ENCODE results near the gene DPP10. TPM values are rescaled to one million over a fixed set of nuclear protein-coding genes. Genes with fewer than 3 reads are reported as not detected.

Gene DPP10
- total RNA-seq, 1 experiment from 2014 or later: not detected

DNA sequence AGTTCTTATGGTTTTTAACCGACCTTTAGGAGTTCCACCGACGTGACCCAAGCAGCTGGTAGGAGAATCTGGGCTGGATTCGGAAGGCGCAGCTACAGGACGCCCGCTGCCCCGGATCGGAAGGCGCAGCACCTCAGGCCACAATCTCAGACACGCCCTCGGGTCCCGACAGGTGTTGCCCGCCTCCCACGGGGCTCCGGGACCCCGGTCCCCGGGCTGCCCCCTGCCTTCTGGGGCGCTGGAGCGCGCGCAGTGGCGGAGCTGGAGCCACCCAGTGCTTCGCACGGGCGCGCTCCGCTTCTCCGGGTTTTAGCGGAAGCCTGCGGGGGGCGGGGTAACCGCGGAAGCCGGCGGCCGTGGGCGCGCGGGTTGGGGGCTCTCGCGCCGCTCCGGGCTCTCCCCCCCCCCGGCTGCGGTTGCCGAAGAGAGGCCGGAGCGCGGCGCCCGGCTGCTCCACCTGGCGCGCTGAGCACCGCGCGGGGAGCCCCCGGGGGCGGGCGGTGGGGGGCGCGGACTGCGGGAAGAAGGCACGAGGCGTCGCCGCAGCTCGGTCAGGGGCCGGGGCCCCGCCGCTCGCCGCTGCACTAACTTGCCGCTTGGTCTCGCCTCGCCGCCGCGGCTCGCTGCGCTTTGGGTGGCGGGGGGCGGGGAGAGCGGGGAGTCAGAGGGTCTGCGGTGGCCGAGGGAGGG, 718.8 kb downstream of the DPP10 start:
- intact Hi-C loops (cut with micrococcal nuclease; ENCODE audit: unreplicated experiment): no loop called here
- in situ Hi-C loops (cut with HindIII; ENCODE audit: low pct_unique_long_range_greater_than_20kb, low sequenced_read_pairs): no loop called here
- DNase-seq (ENCODE audit: low read depth, low spot score) (no peak), ATAC-seq (no peak)
- Histone ChIP-seq H3K4me1 (ENCODE audit: control insufficient read depth, insufficient read depth, low read length) (no peaks in the 10 kb centered on the region), H3K27me3 (ENCODE audit: control insufficient read depth, insufficient read depth, low read length) (no peaks in the 10 kb centered on the region), H3K36me3 (ENCODE audit: control insufficient read depth, insufficient read depth, low read length) (no peaks in the 10 kb centered on the region), H3K4me3 (ENCODE audit: low read depth in 2 of 2, low read length in 2 of 2) (no peak overlapping the region), H3K27ac (ENCODE audit: low read length) (no peak overlapping the region), H3K9me3 (ENCODE audit: control insufficient read depth, insufficient read depth, low read depth, low read length) (no peaks in the 10 kb centered on the region)
- TF ChIP-seq SIN3A (IDR thresholded peaks at IDR 0.05; ENCODE audit: borderline replicate concordance, insufficient read depth, low read depth, low read length): no peak
- TF ChIP-seq, protein P1, sequence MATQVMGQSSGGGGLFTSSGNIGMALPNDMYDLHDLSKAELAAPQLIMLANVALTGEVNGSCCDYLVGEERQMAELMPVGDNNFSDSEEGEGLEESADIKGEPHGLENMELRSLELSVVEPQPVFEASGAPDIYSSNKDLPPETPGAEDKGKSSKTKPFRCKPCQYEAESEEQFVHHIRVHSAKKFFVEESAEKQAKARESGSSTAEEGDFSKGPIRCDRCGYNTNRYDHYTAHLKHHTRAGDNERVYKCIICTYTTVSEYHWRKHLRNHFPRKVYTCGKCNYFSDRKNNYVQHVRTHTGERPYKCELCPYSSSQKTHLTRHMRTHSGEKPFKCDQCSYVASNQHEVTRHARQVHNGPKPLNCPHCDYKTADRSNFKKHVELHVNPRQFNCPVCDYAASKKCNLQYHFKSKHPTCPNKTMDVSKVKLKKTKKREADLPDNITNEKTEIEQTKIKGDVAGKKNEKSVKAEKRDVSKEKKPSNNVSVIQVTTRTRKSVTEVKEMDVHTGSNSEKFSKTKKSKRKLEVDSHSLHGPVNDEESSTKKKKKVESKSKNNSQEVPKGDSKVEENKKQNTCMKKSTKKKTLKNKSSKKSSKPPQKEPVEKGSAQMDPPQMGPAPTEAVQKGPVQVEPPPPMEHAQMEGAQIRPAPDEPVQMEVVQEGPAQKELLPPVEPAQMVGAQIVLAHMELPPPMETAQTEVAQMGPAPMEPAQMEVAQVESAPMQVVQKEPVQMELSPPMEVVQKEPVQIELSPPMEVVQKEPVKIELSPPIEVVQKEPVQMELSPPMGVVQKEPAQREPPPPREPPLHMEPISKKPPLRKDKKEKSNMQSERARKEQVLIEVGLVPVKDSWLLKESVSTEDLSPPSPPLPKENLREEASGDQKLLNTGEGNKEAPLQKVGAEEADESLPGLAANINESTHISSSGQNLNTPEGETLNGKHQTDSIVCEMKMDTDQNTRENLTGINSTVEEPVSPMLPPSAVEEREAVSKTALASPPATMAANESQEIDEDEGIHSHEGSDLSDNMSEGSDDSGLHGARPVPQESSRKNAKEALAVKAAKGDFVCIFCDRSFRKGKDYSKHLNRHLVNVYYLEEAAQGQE (IDR thresholded peaks at IDR 0.05; ENCODE audit: insufficient read depth in 1 of 2, low read depth in 2 of 2, low read length in 1 of 2): no peak
- TF ChIP-seq POLR2AphosphoS5 (IDR thresholded peaks at IDR 0.05; ENCODE audit: low read depth, low read length): no peak
- TF ChIP-seq, protein P2, sequence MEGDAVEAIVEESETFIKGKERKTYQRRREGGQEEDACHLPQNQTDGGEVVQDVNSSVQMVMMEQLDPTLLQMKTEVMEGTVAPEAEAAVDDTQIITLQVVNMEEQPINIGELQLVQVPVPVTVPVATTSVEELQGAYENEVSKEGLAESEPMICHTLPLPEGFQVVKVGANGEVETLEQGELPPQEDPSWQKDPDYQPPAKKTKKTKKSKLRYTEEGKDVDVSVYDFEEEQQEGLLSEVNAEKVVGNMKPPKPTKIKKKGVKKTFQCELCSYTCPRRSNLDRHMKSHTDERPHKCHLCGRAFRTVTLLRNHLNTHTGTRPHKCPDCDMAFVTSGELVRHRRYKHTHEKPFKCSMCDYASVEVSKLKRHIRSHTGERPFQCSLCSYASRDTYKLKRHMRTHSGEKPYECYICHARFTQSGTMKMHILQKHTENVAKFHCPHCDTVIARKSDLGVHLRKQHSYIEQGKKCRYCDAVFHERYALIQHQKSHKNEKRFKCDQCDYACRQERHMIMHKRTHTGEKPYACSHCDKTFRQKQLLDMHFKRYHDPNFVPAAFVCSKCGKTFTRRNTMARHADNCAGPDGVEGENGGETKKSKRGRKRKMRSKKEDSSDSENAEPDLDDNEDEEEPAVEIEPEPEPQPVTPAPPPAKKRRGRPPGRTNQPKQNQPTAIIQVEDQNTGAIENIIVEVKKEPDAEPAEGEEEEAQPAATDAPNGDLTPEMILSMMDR (IDR thresholded peaks at IDR 0.05): no peak
- TF ChIP-seq TCF7L2 (IDR thresholded peaks at IDR 0.05; ENCODE audit: low read depth, low read length): no peak
- no TSS peak for BruUV-seq (replicated peaks)
- POLR2A ChIA-PET: no interaction called here
- CTCF ChIA-PET: no interaction called here

DNA sequence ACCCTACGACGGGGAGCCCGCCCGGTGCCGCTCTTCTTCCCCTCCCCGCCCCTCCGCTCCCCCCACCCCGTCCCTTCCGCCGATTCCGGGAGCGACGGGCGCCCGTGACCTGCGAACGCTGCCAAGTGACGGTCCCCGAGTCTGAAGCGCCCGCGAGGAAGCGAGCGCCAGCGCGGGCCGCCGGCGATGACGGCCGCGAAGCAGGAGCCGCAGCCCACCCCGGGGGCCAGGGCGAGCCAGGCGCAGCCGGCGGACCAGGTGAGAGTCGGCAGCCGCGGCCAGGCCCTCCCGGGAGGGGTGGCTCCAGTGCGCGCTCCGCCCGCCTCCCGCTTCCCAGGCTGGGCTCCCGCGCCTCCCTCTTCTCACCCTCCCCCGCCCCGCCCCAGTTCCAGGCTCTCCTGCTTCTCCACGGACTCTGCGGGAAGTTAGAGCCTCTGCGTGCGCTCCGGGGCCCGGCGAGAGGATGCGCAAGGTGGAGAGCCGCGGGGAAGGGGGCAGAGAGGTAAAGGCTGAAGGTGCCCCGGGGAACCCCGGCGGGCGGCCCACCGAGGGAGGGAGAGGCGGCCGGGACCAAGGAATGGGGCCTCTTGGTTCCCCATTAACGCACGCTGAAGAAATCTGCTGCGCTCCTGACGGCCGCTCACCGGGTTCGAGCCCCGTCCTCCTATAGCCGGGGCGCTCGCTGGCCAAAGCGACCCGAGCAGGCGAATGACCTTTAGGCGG, 719.5 kb downstream of the DPP10 start:
- TF ChIP-seq SIN3A (IDR thresholded peaks at IDR 0.05; ENCODE audit: borderline replicate concordance, insufficient read depth, low read depth, low read length) (no peak), POLR2AphosphoS5 (IDR thresholded peaks at IDR 0.05; ENCODE audit: low read depth, low read length) (no peak), TCF7L2 (IDR thresholded peaks at IDR 0.05; ENCODE audit: low read depth, low read length) (no peak)
- TF ChIP-seq, protein P2 (IDR thresholded peaks at IDR 0.05): no peak
- TF ChIP-seq, protein P1 (IDR thresholded peaks at IDR 0.05; ENCODE audit: insufficient read depth in 1 of 2, low read depth in 2 of 2, low read length in 1 of 2): no peak
- POLR2A ChIA-PET: no interaction called here

More for the DNA sequence above, 719.5 kb downstream of the DPP10 start:
- ATAC-seq (no peak), DNase-seq (ENCODE audit: low read depth, low spot score) (no peak)
- Histone ChIP-seq H3K27ac (ENCODE audit: low read length) (no peak overlapping the region), H3K4me3 (ENCODE audit: low read depth in 2 of 2, low read length in 2 of 2) (no peak overlapping the region), H3K4me1 (ENCODE audit: control insufficient read depth, insufficient read depth, low read length) (no peaks in the 10 kb centered on the region), H3K27me3 (ENCODE audit: control insufficient read depth, insufficient read depth, low read length) (no peaks in the 10 kb centered on the region), H3K36me3 (ENCODE audit: control insufficient read depth, insufficient read depth, low read length) (no peaks in the 10 kb centered on the region), H3K9me3 (ENCODE audit: control insufficient read depth, insufficient read depth, low read depth, low read length) (no peaks in the 10 kb centered on the region)
- CTCF ChIA-PET: no interaction called here
- BruUV-seq (replicated peaks): no TSS peak
- in situ Hi-C loops (cut with HindIII; ENCODE audit: low pct_unique_long_range_greater_than_20kb, low sequenced_read_pairs) (no loop called here), intact Hi-C loops (cut with micrococcal nuclease; ENCODE audit: unreplicated experiment) (no loop called here)
